Skeletal muscle tissue (tissue), 4 donors: ENCODE data around the gene MAP2K5. TPM values are rescaled to one million over a fixed set of nuclear protein-coding genes. Genes with fewer than 3 reads are reported as not detected.

ENCODE experiments used
- H3K27ac ChIP-seq: one replicate; pipeline ENCODE4 v1.7.0; 2013; ENCODE audit warnings: mild to moderate bottlenecking, low read depth, low read length, inconsistent platforms
- H3K27me3 ChIP-seq, 3 donors: one replicate each; pipeline ENCODE4 v1.7.0; 2013; ENCODE audit warnings: low read length in 3 of 3; ENCODE audit not compliant: control insufficient read depth in 3 of 3, insufficient read depth in 3 of 3
- H3K36me3 ChIP-seq, 3 donors: one replicate each; pipeline ENCODE4 v1.7.0; 2013; ENCODE audit warnings: low read length in 3 of 3; ENCODE audit not compliant: control insufficient read depth in 3 of 3, insufficient read depth in 3 of 3
- H3K4me1 ChIP-seq, 3 donors: one replicate each; pipeline ENCODE4 v1.7.0; 2013; ENCODE audit warnings: low read length in 3 of 3, mild to moderate bottlenecking in 3 of 3; ENCODE audit not compliant: control insufficient read depth in 3 of 3, insufficient read depth in 3 of 3
- H3K4me3 ChIP-seq, 3 donors: one replicate each; pipeline ENCODE4 v1.7.0; 2013; ENCODE audit warnings: low read length in 3 of 3
- H3K9ac ChIP-seq, 3 donors: one replicate each; pipeline ENCODE4 v1.7.0; 2013; ENCODE audit warnings: low read length in 3 of 3, mild to moderate bottlenecking in 3 of 3, moderate library complexity in 2 of 3, low read depth in 1 of 3
- H3K9me3 ChIP-seq, 3 donors: one replicate each; pipeline ENCODE4 v1.7.0; 2013; ENCODE audit warnings: low read length in 3 of 3; ENCODE audit not compliant: control insufficient read depth in 3 of 3
- total RNA-seq: library from RNA; depleted of rRNA; stranded (reverse); fragments of >200 nt; gene quantifications from one replicate; pipeline ENCODE4 v1.2.3, GENCODE V29; 2014
- donor health status: Osteomylitis.

MAP2K5 gene
- total RNA-seq, 1 donor from 2014 or later: 19.3 TPM

GRCh38 chr15:67755936-67756335, 213.4 kb downstream of the MAP2K5 start:
- Histone ChIP-seq H3K36me3 (peaks cover 0 to 2% (median 0%) of the 10 kb centered on the region in 3 donors), H3K9ac (no peak overlapping the region), H3K4me3 (no peak overlapping the region), H3K9me3 (no peaks in the 10 kb centered on the region), H3K27me3 (no peaks in the 10 kb centered on the region), H3K27ac (no peak overlapping the region), H3K4me1 (no peaks in the 10 kb centered on the region)

DNA sequence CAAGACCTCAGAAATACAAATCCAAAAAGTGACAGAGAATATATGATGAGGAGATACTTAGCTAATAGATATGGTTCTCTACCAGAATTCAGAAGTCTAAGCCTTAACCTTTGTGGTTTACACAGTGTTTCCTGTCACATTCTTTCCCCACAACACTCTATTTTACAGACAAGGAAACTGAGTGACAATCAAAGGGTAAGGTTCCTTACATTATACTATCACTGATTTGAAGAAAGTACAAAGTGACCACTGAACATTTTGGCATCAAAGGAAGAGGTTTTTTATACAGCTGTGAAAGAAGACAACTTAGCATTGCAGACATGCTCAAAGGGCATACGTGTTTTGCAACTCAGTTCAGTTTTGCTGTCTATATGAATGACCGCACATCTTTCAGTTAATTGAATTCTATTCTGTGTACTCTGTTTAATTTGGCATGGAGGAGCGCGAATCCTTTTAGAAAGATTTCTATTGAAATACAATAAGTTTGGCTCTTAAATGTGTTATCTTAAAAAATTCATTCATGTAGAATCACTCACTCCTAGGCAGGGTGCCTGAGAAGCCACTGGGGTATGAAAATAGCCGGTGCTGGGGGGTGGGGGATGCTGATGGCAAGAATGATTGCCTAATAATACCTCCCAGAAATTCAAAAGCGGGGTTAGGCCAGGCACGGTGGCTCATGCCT, 216.3 kb downstream of the MAP2K5 start:
- peaks cover 0 to 8% (median 5%) of the 10 kb centered on the region in 3 donors for H3K4me1 ChIP-seq
- no peak overlapping the region for H3K27ac ChIP-seq
- no peaks in the 10 kb centered on the region for H3K36me3 ChIP-seq
- no peaks in the 10 kb centered on the region for H3K9me3 ChIP-seq
- no peak overlapping the region for H3K4me3 ChIP-seq
- H3K9ac ChIP-seq: no peak overlapping the region
- no peaks in the 10 kb centered on the region for H3K27me3 ChIP-seq

GRCh38 chr15:67760901-67761300, 218.4 kb downstream of the MAP2K5 start:
- Histone ChIP-seq H3K9ac (no peak overlapping the region), H3K27me3 (no peaks in the 10 kb centered on the region), H3K9me3 (no peaks in the 10 kb centered on the region)

GRCh38 chr15:67761343-67761742, 218.8 kb downstream of the MAP2K5 start:
- Histone ChIP-seq H3K9me3 (no peaks in the 10 kb centered on the region), H3K27ac (no peak overlapping the region), H3K4me1 (peaks cover 0 to 8% (median 5%) of the 10 kb centered on the region in 3 donors), H3K36me3 (no peaks in the 10 kb centered on the region), H3K9ac (no peak overlapping the region), H3K4me3 (no peak overlapping the region), H3K27me3 (no peaks in the 10 kb centered on the region)

More at GRCh38 chr15:67760901-67761300, 218.4 kb downstream of the MAP2K5 start:
- no peaks in the 10 kb centered on the region for H3K36me3 ChIP-seq
- H3K27ac ChIP-seq: no peak overlapping the region
- peaks cover 0 to 8% (median 5%) of the 10 kb centered on the region in 3 donors for H3K4me1 ChIP-seq
- H3K4me3 ChIP-seq: no peak overlapping the region

GRCh38 chr15:67762610-67763368, 220.3 kb downstream of the MAP2K5 start:
- Histone ChIP-seq H3K27me3 (no peaks in the 10 kb centered on the region), H3K4me3 (no peak overlapping the region), H3K27ac (peak overlapping the region; percentile 17), H3K9ac (peak overlapping the region in 1 of 3 donors; percentile 34), H3K36me3 (no peaks in the 10 kb centered on the region), H3K4me1 (peaks cover 0 to 8% (median 5%) of the 10 kb centered on the region in 3 donors), H3K9me3 (no peaks in the 10 kb centered on the region)

DNA sequence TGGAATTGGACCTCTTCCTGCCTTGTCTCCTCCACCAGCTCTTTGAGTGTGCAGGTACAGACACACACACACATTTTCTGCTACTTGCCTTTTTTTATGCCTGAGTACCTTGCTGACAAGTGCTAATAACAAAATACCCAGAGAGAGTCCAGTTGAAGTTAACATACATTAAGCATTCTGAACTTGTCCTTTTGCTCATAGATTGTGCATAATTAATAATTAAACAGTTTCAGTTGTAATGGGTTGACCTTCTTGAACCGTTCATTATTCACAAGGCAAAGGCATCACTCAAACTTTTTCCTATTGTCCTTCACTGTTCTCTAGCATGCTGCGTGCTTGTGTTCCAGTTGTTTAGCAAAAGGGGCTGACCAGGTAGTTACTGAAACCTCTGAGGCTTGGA, 223.2 kb downstream of the MAP2K5 start:
- H3K27me3 ChIP-seq: no peaks in the 10 kb centered on the region
- no peaks in the 10 kb centered on the region for H3K36me3 ChIP-seq
- H3K4me1 ChIP-seq: peaks cover 0 to 8% (median 5%) of the 10 kb centered on the region in 3 donors
- no peak overlapping the region for H3K9ac ChIP-seq
- H3K4me3 ChIP-seq: no peak overlapping the region
- no peaks in the 10 kb centered on the region for H3K9me3 ChIP-seq
- no peak overlapping the region for H3K27ac ChIP-seq

GRCh38 chr15:67766968-67767367, 224.5 kb downstream of the MAP2K5 start:
- H3K4me1 ChIP-seq: peaks cover 0 to 8% (median 5%) of the 10 kb centered on the region in 3 donors
- H3K9ac ChIP-seq: no peak overlapping the region
- H3K9me3 ChIP-seq: no peaks in the 10 kb centered on the region
- H3K27ac ChIP-seq: no peak overlapping the region
- H3K27me3 ChIP-seq: no peaks in the 10 kb centered on the region
- no peaks in the 10 kb centered on the region for H3K36me3 ChIP-seq
- H3K4me3 ChIP-seq: no peak overlapping the region

- H3K27me3 ChIP-seq: no peaks in the 10 kb centered on the region
- H3K9me3 ChIP-seq: no peaks in the 10 kb centered on the region
- peaks cover 0 to under 1% (median 0%) of the 10 kb centered on the region in 3 donors for H3K36me3 ChIP-seq
- no peak overlapping the region for H3K4me3 ChIP-seq
- H3K9ac ChIP-seq: no peak overlapping the region
- peaks cover 0 to 2% (median 0%) of the 10 kb centered on the region in 3 donors for H3K4me1 ChIP-seq
- no peak overlapping the region for H3K27ac ChIP-seq
Observed at GRCh38 chr15:67768313-67768977, 225.9 kb downstream of the MAP2K5 start.

DNA sequence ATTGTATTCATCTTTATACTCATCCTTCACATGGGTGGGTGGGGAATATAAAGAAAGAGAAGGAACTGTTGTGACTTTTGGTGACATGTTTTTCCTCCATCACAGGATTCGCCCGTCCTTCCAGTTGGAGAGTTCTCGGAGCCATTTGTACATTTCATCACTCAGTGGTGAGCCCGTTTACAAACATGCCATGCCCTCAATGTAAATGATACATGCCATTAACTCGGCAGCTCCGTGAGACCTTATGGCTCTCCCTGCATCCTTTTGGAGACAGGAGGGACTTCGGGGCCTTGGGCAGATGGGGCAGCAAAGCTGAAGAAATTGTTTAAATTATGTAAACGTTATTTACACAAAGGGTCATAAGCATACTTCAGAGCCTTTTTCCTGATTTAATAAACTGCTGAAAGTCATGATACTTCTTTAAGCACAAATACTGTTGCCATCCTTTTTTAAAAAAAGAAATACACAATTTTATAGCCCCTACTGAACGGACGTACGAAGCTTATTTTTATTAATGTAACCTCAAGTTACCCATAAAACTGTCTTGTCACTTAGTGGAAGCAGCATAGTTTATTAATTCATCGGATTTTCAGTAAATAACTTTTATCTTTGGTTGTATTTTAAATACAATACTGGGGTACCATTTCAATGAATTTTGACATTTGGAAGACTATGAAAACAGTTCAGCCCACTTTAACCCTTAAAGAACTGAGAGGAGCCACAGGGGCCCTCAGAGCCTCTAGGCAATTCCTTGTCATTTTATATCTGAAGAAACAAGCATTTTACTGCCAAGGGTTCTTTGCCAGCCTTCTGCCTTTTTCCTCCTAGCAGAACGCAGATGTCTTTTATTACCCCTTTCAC, 227.2 kb downstream of the MAP2K5 start:
- Histone ChIP-seq H3K4me3 (no peak overlapping the region), H3K9me3 (no peaks in the 10 kb centered on the region), H3K36me3 (peaks cover 0 to 9% (median 0%) of the 10 kb centered on the region in 3 donors), H3K27me3 (no peaks in the 10 kb centered on the region), H3K4me1 (no peaks in the 10 kb centered on the region), H3K9ac (no peak overlapping the region), H3K27ac (no peak overlapping the region)
